ENCODE data around the gene LGALSL. TPM values are rescaled to one million over a fixed set of nuclear protein-coding genes. Genes with fewer than 3 reads are reported as not detected.

LGALSL gene
- total RNA-seq, 6 experiments from 2014 or later, result 3.2 to 8.1 (median 5.4) TPM

- 76% methylated on average over 4 of the region's 4 CpGs for WGBS (ENCODE audit: insufficient coverage, low coverage, low lambda C conversion rate, missing lambda C conversion rate)
- ATAC-seq, result no peak
These were observed 31.4 kb downstream of the LGALSL start for GRCh38 chr2:64485331-64485730.

GRCh38 chr2:64485961-64486360, 32.0 kb downstream of the LGALSL start:
- DNase-seq (no peak), ATAC-seq (peak in 3 of 4 donors; percentile 34 to 59 (median 43))
- intact Hi-C loops (cut with DNase I), result loop anchor here (5.0 kb wide), 1 partner anchor 154 kb away; no protein-coding TSS in a partner anchor
- WGBS (ENCODE audit: insufficient coverage, low coverage, low lambda C conversion rate, missing lambda C conversion rate), result 45% methylated on average over 7 of the region's 8 CpGs
- Histone ChIP-seq H3K27me3 (no peaks in the 10 kb centered on the region), H3K9me3 (no peaks in the 10 kb centered on the region), H3K27ac (no peak overlapping the region), H3K4me1 (no peaks in the 10 kb centered on the region), H3K36me3 (no peaks in the 10 kb centered on the region), H3K4me3 (no peak overlapping the region)
- TF ChIP-seq POLR2A (IDR thresholded peaks at IDR 0.05) (no peak), CTCF (IDR thresholded peaks at IDR 0.05) (no peak)

More at GRCh38 chr2:64485331-64485730, 31.4 kb downstream of the LGALSL start:
- Histone ChIP-seq H3K27ac (no peak overlapping the region), H3K4me3 (no peak overlapping the region), H3K9me3 (no peaks in the 10 kb centered on the region), H3K27me3 (no peaks in the 10 kb centered on the region), H3K4me1 (no peaks in the 10 kb centered on the region), H3K36me3 (no peaks in the 10 kb centered on the region)
- TF ChIP-seq POLR2A (IDR thresholded peaks at IDR 0.05) (no peak), CTCF (IDR thresholded peaks at IDR 0.05) (no peak)
- no peak for DNase-seq
- intact Hi-C loops (cut with DNase I), result loop anchor here (5.0 kb wide), 1 partner anchor 153 kb away; no protein-coding TSS in a partner anchor

GRCh38 chr2:64487256-64488049, 33.5 kb downstream of the LGALSL start:
- Histone ChIP-seq H3K27me3 (no peaks in the 10 kb centered on the region), H3K4me1 (no peaks in the 10 kb centered on the region), H3K9me3 (no peaks in the 10 kb centered on the region), H3K4me3 (no peak overlapping the region), H3K36me3 (no peaks in the 10 kb centered on the region), H3K27ac (no peak overlapping the region)
- TF ChIP-seq POLR2A (IDR thresholded peaks at IDR 0.05) (no peak), CTCF (IDR thresholded peaks at IDR 0.05) (no peak)
- intact Hi-C loops (cut with DNase I), result loop anchor here (5.0 kb wide), 1 partner anchor 155 kb away; no protein-coding TSS in a partner anchor
- ATAC-seq (peak; percentile 53 to 67 (median 60)), DNase-seq (no peak)
- 36% methylated on average over 10 of the region's 10 CpGs for WGBS (ENCODE audit: insufficient coverage, low coverage, low lambda C conversion rate, missing lambda C conversion rate)

GRCh38 chr2:64488050-64488974, 34.4 kb downstream of the LGALSL start:
- TF ChIP-seq CTCF (IDR thresholded peaks at IDR 0.05), result peak; percentile 85 to 99 (median 98)
- TF ChIP-seq POLR2A (IDR thresholded peaks at IDR 0.05), result no peak
- WGBS (ENCODE audit: insufficient coverage, low coverage, low lambda C conversion rate, missing lambda C conversion rate), result 2% methylated on average over 10 of the region's 20 CpGs
- no peaks in the 10 kb centered on the region for H3K9me3 ChIP-seq
- intact Hi-C loops (cut with DNase I), result loop anchor here (5.0 kb wide), 1 partner anchor 156 kb away; no protein-coding TSS in a partner anchor
- no peaks in the 10 kb centered on the region for H3K27me3 ChIP-seq
- ATAC-seq, result peak; percentile 79 to 92 (median 90)
- H3K4me1 ChIP-seq, result no peaks in the 10 kb centered on the region
- no peak overlapping the region for H3K4me3 ChIP-seq
- no peak overlapping the region for H3K27ac ChIP-seq
- DNase-seq, result peak; percentile 66 to 75 (median 72)
- no peaks in the 10 kb centered on the region for H3K36me3 ChIP-seq
